Astrocyte (in vitro differentiated cells and primary cell): ENCODE results near the gene DNAJA4.

Experiments used
- CTCF ChIP-seq: IDR thresholded peaks from 2 replicates; pipeline ENCODE4 v1.5.1; 2011; ENCODE audit warnings: low read depth, mild to moderate bottlenecking, inconsistent platforms, low read length, moderate library complexity; ENCODE audit not compliant: insufficient read depth
- EZH2 ChIP-seq: IDR thresholded peaks from 2 replicates; pipeline ENCODE4 v1.6.1; 2012; ENCODE audit warnings: mild to moderate bottlenecking, low read length, inconsistent platforms; ENCODE audit not compliant: insufficient read depth

- TF ChIP-seq CTCF (no peak), EZH2 (no peak)
Observed at GRCh38 chr15:78216276-78217104, 47.9 kb upstream of the DNAJA4 start.
